NCI-H526 treated with DMSO at 0.1 percent for 48 hours (cell line): ENCODE data around the gene MRRF.
"Not testable (repeated sequence)": the region's sequence is repeated elsewhere in the genome, so short reads cannot be mapped to it uniquely, and the experiment has no call there.

ENCODE experiments used
- DNase-seq: peaks from one replicate; lab custom pipeline; 2025; lab: John Stamatoyannopoulos, UW

MRRF gene

DNA sequence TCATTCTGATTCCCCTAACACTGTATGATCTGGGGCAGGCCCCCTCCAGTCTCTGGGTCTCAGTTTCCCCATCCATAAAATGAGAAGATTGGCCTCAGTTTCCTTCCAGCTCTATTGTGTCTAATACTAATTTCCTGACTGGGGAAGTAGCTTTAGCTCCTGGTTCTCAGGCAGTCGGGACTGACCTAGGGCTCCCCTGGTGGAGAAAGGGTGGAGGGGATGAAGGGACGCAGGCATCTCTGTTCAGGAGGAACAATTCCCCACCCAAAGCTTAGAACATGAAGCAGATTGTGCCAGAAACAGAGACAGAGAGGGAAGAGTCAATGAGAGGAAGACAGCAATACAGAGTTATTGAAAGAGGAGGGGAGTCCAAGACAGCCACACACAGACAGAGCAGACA is 91.9 kb downstream of the MRRF start:
- DNase-seq, result no peak

DNA sequence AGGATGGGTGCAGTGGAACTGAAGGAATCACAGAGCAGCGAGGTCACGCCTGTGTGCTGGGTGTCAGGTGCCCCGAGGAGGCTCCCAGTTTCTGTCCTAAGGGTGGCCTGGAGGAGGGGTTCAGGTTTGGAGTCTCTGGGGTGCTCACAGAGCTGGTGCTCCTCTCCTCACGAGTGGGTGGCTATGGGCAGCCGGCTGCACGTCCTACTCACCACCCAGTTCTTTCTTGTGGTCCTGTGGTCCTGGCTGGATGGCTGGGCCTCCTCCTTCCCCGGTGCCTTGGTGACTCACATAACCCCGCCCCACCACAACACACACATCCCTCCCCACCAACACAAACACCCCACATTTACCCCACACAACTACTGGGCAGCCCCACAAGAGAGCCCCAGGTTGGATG is 96.2 kb downstream of the MRRF start:
- no peak for DNase-seq

DNA sequence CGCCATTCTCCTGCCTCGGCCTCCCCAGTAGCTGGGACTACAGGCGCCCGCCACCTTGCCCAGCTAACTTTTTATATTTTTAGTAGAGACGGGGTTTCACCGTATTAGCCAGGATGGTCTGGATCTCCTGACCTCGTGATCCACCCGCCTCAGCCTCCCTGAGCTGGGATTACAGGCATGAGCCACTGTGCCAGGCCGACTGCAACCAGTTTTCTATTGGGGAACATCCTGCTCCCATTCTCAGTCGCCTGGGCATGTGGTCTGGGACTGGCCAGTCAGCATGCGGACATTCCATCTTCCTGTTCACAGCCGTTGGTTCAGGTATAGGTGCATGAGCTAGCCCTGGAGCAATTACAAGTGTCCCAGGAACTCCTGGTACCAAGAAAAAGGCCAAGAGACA is 98.4 kb downstream of the MRRF start:
- DNase-seq, result not testable (repeated sequence)

DNA sequence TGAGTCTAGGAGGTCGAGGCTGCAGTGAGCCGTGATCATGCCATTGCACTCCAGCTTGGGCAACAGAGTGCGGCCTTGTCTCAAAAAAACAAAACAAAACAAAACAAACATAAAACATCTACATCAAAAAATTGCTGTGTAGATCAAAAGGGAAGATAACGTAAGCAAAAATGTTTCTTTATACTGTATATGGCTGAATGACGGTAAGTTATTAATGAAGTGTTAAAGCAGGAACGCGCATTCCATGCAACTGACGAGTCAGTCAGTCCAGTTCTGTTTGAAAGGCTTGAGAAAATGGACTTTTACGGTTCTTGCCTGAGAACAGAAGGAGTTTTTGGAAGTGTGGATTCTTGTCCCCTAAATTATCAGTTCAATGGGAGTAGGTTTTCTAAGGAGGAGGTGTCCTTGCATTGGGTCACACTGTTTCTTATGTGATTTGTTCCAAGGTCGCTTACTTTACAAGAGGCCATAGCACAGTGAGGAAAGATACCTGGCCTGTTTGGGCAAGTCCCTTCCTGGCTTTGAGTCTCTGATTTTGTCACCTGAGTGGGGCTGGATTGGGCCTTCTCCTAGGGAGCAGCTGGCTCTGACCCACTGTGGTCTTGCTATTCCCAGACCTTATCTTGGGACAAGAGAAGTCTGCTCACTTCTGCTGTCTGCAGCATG is 99.6 kb downstream of the MRRF start:
- DNase-seq, result no peak

DNA sequence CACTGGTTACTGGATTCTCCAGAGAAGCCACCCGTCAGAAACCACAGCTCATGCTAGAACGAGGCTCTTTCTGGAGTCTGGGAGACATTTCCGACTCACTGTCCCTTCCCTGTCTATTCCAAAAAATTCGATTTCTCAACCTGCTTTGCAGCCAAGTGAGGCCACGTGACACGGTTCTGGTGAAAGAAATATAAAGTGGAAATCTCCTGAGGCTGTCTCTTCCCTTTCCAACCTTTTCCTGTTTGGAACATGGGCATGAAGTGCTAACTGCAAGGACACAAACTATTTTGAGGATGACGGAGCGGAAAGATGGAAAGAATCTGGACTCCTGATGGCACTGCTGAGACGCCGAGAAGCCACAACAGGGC is 100.1 kb downstream of the MRRF start:
- DNase-seq, result no peak

DNA sequence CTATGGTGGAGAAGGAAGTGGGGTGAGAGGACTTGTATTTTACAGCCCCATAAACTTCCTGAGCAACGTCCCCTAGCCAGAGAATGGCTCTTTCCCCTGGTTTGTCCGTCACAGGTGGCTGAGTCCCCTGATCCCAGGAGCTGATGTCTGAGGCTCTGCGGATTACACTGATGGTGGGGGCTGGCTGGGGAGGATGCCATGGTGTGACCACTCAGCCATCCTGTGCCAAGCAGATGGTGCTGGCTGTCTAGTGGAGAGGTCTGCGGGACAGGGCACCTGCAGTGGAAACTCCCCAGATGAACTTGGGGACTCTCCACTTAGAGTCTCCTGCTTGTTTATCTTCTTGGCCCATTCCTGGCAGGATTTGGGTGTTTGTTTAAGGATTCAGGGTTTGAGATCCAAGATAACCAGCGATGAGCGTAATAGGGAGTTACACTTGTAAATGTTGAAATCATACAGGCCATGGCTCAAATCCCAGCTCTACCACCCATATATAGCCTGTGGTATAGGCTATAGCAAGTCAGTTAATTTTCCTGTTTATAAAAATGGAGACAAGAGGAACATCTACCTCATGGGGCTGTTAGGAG is 101.5 kb downstream of the MRRF start:
- no peak for DNase-seq

DNA sequence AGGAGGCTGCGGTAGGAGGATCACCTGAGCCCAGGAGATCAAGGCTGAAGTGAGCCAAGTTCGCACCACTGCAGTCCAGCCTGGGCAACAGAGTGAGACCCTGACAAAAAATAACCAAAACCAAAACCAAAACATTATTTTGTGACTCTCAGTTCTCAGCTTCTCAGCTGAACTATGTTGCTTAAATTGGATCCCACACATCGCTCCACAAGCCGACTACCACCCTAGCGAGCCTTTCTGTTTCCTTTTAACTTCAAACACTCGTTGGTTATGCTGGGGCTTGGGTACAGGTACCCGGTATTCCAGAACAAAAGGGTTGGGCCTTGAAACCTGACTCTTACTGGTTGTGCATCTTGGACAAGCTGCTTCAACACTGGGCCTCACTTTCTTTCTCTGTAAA is 102.4 kb downstream of the MRRF start:
- DNase-seq, result no peak

DNA sequence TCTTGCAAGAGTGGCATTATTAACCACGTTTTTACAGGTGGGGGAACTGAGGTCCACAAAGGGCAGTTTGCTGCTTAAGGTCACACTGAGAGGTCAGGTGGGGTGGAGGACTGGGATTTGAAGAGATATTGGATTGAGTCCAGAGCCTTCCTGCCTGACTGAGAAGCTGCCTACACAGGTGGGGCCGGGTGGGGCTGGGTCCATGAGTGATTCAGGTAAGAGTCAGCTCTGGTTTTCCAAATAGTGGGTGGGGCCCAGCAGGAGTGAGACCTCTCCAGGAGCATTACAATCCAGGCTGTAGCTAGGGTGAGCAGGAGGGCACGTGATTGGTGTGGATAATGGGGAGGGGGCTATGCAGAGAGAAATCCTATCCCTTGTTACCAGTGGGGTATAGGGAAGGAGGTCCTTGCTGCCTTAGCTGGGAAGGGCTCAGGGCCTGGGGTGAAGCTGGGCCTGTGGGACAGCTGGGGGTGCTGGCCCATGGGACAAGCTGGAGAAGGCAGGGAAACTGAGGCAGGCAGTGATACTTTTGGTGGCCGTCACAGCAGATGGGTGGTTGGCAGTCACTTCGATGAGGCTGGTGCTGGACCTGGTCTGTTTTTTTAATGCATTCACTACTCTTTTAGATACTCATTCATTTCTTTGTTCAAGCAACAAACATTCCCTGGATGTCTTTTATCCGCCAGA is 103.2 kb downstream of the MRRF start:
- no peak for DNase-seq

DNA sequence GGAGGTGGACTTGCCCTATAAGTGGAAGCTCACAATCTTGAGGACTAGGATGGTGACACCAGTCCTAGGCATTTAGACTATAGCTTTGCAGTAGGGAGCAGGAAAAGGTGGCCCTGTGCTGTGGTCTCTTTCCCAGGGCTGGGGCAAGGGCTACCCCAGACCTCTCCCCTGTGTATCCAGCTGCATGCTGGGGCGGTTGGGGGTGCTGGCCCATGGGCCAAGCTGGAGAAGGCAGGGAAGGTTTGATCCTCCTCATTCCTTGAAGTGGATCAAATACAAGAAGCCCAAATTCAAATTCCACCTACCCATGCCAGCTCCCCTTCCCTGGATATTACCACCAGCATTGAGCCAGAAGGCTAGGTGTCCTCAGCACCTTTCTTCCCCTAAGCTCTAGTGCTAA is 104.0 kb downstream of the MRRF start:
- no peak for DNase-seq

DNA sequence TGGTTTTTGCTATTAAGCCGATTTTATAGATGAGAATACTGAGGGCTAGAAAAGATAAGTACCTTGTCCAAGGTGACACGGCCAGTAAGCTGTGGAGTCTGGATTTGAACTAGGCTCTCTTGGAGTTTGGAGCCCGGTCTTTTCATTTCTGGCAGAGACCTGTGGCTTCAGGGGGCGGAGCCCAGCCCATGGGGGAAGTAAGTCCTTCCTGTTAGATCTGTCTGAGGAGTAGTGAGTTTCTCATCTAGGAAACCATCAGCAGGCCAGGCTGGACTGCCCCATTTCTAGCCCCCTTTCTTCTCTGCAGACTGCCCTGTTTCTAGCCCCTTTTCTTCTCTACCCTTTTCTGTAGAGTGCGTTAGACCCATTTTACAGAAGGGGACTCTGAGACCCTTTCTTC is 105.6 kb downstream of the MRRF start:
- no peak for DNase-seq

DNA sequence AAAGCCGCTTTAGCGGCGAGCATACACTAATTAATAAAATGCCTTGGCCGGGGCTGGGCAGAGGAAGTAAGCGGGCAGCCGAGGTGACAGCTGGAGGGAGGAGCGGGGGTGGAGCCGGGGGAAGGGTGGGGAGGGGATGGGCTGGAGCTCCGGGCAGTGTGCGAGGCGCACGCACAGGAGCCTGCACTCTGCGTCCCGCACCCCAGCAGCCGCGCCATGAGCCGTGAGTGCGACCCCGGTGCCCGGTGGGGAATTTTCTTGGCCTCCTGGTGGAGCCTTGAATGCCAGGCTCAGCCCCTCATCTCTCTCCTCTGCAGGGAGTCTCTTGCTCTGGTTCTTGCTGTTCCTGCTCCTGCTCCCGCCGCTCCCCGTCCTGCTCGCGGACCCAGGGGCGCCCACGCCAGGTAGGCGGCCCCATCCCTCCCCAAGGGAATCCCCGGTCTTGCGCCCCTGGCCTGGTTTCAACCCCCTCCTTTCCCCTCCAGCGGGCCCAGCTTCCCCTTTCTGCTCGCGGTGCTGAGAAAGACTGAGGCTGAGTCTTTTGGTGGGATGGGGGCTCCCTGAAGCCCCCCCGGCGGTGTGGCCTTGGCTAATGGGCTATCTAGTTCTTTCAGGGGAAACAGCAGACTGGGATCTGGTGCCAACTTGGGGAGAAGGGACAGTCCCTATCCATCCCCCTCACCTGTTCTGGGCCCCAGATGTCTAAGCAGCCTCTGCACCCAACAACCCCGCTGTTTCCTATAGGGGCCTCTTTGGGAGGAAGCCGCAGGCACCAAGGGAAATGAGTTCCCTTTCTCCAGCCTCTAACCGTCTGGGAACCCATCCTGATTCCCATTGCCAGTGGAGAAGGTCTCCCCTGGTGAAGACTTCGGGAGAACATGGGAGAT is 106.4 kb downstream of the MRRF start, which contains the start of gene PTGS1:
PTGS1 (plus strand) TSS at position 156 of the 887 bp plus-strand sequence; CDS start at position 217, 61 bp downstream.
- DNase-seq, result peak; percentile 20

DNA sequence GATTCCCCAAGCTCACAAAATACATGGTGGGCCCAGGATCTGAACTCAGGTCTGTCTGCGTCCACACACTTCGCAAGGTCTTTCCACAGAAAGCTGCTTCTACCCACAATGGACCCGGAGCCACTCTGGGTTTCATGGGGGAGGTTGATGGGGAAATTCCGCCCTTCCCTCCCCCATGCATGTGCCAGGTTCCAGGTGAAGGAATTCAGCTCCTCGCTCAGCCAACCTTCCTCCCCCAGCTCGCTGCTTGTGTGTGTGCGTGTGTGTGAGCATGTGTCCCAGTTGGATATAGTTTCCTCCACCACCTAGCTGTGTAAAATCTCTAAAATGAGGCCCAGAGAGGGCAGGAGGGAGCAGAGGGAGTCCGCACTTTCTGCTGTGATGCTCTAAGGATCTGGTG is 107.2 kb downstream of the MRRF start:
- DNase-seq, result no peak

DNA sequence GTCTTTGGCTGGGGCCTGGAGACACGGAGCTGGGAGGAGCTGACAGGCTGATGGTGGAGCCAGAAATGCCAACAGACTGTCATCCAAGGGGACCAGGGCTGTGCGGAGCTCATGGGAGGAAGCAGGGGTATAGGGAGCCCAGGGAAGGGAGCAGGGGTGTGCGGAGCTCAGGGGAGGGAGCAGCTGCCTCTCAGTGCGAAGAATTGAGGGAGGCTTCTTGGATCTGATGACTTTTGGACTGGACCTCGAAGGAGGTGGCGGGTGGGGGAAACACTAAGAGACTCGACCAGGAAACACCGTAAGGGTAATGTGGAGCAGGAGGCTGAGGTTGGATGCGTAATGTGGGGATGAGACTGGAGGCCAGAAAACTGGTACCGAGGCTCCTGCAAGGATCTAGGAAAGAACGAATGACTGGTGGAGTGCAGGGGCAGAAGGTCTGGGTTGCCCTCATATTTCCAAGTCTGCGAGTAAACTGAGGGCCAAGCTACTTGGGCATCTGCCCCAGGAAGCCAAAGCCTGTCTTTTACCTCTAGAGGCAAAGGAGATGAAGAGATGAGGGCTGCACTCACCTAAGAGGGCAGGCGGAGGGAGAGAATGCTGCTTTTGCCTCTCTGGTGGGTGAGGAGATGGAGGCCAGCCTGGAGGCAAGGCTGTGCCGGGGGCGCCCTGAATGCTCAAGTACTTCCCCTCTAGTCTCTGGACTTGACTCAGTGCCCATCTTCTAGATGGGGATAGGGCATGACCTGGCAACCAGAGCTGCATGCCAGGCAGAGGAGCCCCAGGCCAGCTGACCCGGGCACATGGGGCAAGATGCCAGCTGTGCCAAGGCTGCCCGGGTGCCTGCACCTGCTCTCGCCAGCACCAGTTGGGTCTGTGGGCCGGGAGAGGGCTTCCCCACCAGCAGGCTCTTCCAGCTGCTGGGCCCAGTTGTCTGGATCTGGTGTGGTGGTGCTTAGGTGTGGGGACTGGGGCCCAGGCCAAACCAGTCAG is 108.5 kb downstream of the MRRF start:
- no peak for DNase-seq

DNA sequence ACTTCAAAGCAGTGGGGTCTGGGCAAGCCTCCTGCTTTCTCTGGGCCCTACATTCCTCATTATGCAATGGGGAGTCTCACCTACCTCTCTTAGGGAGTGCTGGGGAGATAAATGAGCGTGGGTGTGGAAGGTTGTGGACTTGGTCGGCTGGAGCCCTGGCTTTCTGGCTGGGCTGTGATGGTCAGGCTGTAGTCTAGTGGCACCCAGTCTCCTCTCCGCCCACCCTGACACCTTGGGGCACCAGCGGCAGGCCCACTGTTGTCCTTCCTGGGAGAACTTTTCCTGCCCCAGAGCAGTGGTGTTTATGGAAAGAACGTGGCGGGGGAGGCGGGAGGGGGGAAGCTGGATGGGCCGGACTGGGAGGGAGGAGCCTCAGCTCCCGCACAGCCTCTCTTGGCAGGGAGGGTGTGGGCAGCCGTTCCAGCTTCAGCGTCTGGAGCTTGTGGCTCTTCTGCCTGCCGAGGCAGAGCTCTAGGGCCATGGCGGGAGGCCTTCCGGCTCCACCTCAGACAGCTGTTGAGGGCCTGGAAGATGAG is 110.3 kb downstream of the MRRF start:
- peak; percentile 38 for DNase-seq

DNA sequence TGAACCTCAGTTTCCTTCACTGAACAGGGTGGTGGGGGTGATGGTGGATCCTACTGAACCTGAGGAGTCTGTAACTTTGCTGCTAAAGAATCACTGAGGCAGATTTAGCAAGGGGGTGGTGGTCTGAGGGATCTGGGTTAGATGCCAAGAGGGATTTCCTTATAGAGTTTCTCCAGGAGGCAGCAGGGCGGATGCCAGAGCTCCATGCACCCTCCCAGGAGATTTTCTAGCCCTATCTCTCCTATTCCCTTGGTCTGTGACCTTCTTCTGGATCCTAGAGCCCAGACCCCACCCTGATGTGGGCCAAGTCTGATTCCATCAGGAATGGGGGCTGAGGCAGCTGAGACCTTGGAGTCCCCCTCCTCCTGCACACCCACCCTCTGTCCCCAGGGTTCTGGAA is 112.1 kb downstream of the MRRF start:
- DNase-seq, result no peak

DNA sequence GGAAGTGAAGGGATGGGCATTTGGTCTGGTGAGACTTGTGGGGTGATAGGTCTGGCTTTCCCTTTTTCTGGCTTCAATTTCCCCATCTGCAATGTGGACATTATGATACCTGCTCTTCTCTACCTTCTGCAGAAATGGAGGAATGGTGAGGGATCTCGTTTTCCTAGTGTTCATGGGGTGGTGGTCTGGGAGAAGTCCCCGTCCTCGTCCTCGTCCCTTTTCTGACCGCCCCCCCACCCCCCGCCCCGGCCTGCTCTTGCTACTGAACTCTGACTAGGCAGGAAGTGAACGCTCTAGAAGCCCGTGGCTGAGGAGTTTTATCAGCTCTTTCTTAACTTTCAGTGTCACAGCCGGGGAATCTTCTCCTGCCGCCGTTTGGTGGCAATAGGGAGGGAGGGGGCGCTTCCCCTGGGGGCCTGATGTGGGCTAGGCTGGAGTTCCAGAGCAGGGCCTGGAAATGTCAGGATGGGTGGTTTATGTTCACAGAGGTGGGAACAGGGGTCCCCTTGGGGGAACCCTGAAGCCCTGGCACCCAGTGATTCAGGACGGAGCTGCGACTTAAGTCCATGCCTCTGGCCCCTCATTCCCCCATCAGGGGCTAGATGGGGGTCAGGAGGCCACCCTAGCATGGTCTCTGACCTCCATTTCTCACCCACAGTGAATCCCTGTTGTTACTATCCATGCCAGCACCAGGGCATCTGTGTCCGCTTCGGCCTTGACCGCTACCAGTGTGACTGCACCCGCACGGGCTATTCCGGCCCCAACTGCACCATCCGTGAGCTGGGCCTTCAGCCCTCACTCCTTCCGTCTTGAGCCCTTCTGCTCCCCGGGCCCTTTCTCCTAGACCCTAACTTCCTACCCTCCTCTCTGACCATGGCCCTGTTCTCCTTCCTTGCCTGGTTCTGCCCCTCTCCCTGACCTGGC is 112.8 kb downstream of the MRRF start:
- DNase-seq, result no peak

DNA sequence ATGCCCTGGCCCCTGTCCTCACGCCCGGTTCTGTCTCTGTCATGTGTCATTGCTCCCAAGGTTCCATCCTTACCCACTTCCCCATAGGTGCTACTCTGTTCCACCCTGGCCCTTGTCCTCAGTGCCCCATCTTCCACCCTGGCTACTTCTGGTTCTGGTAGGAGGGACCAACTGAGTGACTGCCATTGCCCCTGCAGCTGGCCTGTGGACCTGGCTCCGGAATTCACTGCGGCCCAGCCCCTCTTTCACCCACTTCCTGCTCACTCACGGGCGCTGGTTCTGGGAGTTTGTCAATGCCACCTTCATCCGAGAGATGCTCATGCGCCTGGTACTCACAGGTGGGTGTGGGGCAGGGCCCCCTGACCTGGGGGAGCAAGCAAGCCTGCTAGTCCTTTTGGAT is 113.6 kb downstream of the MRRF start:
- DNase-seq, result no peak

DNA sequence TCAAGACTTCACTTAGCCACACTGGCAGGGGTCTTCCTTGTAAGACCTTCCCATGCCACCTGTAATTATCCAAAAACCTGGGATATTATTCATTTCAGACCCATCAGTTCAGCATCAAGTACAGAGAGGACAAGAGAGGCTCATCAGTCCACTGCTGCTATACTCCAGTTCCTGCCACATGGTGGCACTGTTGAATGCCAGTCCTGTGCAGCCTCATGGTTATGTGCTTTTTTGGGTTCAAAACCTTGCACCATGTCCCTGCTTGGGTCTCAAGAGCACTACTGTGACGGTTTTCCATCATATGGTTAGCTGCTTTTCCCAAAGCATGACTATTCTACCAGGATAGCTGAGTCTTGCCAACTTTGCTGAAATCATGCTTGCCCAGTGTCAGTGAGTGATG is 114.7 kb downstream of the MRRF start:
- no peak for DNase-seq

DNA sequence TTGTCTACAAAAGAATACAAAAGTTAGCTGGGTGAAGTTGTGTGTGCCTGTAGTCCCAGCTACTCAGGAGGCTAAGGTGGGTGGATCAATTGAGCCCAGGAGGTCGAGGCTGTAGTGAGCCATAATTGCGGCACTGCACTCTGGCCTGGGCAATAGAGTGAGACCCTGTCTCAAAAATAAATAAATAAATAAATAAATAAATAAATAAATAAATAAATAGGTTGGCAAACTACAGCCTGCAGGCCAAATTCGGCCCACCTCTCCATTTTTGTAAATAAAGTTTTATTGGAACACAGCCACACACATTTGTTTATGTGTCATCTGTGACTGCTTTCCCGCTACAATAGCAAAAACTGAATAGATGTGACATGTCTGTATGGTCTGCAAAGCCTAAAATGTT is 115.6 kb downstream of the MRRF start:
- DNase-seq, result no peak
